Measurements from ENCODE around the gene BRCA1.

GRCh38 chr17:43090022-43090421 is 35.1 kb downstream of the BRCA1 start:
- TF ChIP-seq ZNF274 (IDR thresholded peaks at IDR 0.05; ENCODE audit: low read depth, low read length) (no peak), ZBTB33 (IDR thresholded peaks at IDR 0.05; ENCODE audit: extremely low read depth, insufficient replicate concordance, low read length) (no peak), POLR2A (IDR thresholded peaks at IDR 0.05; ENCODE audit: borderline replicate concordance, extremely low read depth, insufficient read depth, insufficient read length) (no peak), CTCF (IDR thresholded peaks at IDR 0.05 in 2 of 3, conservative IDR thresholded peaks at IDR 0.05 in 1 of 3; ENCODE audit: borderline replicate concordance in 1 of 3, insufficient read depth in 1 of 3, low read depth in 2 of 3, low read length in 2 of 3) (no peak)
